Activated naive CD8-positive, alpha-beta T cell treated with anti-CD3 and anti-CD28 coated beads, Interleukin-2, amount 10 ng/mL, durations not matched to agents 7 days and 5 days (primary cell): ENCODE data around the gene TBK1. TPM values are rescaled to one million over a fixed set of nuclear protein-coding genes. Genes with fewer than 3 reads are reported as not detected.

Experiments
- ATAC-seq: fragments of 150-1000 bp; cut with Tn5 transposase; one replicate; pipeline ENCODE4 v1.10.0; 2021; ENCODE audit warnings: low read depth, moderate library complexity
- POLR2A ChIA-PET: fragments of 350-600 bp; sonication (Branson Sonifier 250); formaldehyde crosslinking; loops from one replicate; lab custom pipeline; 2021; ENCODE audit warnings: antibody characterized with exemption; lab: Charles Lee
- DNase-seq: peaks from one replicate; pipeline ENCODE4 v3.0.0; 2021
- H3K27ac Mint-ChIP-seq: one replicate; pipeline ENCODE4 v1.8.0; 2022; ENCODE audit warnings: mild to moderate bottlenecking, mixed read lengths
- H3K27me3 Mint-ChIP-seq: one replicate; pipeline ENCODE4 v1.8.0; 2022; ENCODE audit warnings: mild to moderate bottlenecking, moderate library complexity, mixed read lengths
- H3K36me3 Mint-ChIP-seq: one replicate; pipeline ENCODE4 v1.8.0; 2021; ENCODE audit warnings: mild to moderate bottlenecking, mixed read lengths
- H3K4me1 Mint-ChIP-seq: one replicate; pipeline ENCODE4 v1.8.0; 2021; ENCODE audit warnings: mixed read lengths
- H3K4me3 Mint-ChIP-seq: one replicate; pipeline ENCODE4 v1.8.0; 2022; ENCODE audit warnings: mild to moderate bottlenecking, moderate library complexity, mixed read lengths
- H3K9me3 Mint-ChIP-seq: one replicate; pipeline ENCODE4 v1.8.0; 2021; ENCODE audit warnings: mixed read lengths
- total RNA-seq, 2 experiments: library from RNA; stranded (reverse); gene quantifications; one replicate each; pipeline ENCODE4 v1.2.3, GENCODE V29; 2021

TBK1 gene
- total RNA-seq, 2 experiments from 2014 or later: 25.2 to 29.8 TPM

DNA sequence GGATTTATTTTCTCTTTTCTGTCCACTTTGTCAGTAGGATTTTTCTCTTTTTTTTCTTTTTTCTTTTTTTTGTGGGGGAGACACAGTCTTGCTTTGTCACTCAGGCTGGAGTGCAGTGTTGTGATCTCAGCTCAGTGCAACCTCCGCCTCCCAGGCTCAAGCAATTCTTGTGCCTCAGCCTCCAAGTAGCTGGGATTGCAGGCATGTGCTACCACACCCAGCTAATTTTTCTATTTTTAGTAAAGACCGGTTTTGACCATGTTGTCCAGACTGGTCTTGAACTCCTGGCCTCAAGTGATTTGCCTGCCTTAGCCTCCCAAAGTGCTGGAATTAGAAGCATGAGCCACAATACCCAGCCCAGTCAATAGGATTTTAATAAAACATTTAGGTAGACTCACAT lies 21.0 kb upstream of the TBK1 start:
- Mint-ChIP-seq H3K9me3 (no peaks in the 10 kb centered on the region), H3K36me3 (peaks cover 48% of the 10 kb centered on the region), H3K27me3 (no peaks in the 10 kb centered on the region), H3K4me3 (no peak overlapping the region), H3K4me1 (peaks cover 1% of the 10 kb centered on the region), H3K27ac (no peak overlapping the region)
- ATAC-seq (no peak), DNase-seq (no peak)
- POLR2A ChIA-PET: no interaction called here

DNA sequence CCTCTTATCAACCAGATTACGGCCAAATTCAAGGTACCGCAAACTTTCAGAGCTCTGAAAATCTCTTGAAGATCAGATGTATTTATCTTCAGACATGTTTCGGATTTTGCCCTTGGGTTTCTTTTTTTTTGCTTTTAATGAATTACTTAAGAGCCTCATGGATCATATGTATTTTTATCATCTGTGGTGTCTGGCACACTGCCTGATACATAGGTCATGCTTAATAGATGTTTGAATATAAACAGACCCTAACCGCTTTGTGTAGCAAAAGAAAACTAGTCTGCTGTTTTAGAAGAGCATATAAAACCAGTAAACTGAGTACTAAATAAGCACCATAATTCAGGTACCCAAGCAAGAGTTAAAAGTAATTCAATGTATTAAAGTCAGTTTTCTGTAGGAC lies 20.1 kb upstream of the TBK1 start:
- no peaks in the 10 kb centered on the region for H3K27me3 Mint-ChIP-seq
- peaks cover 48% of the 10 kb centered on the region for H3K36me3 Mint-ChIP-seq
- H3K27ac Mint-ChIP-seq: no peak overlapping the region
- H3K4me3 Mint-ChIP-seq: no peak overlapping the region
- ATAC-seq (no peak), DNase-seq (no peak)
- no peaks in the 10 kb centered on the region for H3K9me3 Mint-ChIP-seq
- peaks cover 1% of the 10 kb centered on the region for H3K4me1 Mint-ChIP-seq
- POLR2A ChIA-PET: no interaction called here

DNA sequence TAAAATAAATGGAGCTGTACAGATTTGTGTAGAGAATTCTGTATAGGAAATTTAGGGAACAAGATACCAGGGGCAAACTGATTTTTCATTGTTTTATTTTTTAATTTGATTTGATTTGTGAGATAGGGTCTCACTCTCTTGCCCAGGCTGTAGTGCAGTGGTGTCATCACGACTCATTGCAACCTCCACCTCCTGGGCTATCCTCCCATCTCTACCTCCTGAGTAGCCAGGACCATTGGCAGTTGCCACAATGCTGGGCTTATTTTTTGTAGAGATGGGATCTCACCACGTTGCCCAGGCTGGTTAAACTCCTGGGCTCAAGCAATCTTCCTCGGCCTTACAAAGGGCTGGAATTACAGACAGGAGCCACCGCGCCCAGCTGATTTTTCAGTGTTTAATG lies 18.0 kb upstream of the TBK1 start:
- Mint-ChIP-seq H3K36me3 (peaks cover 44% of the 10 kb centered on the region), H3K4me3 (no peak overlapping the region), H3K27ac (no peak overlapping the region), H3K4me1 (peaks cover 4% of the 10 kb centered on the region), H3K27me3 (no peaks in the 10 kb centered on the region), H3K9me3 (no peaks in the 10 kb centered on the region)
- POLR2A ChIA-PET: no interaction called here
- no peak for DNase-seq
- no peak for ATAC-seq

DNA sequence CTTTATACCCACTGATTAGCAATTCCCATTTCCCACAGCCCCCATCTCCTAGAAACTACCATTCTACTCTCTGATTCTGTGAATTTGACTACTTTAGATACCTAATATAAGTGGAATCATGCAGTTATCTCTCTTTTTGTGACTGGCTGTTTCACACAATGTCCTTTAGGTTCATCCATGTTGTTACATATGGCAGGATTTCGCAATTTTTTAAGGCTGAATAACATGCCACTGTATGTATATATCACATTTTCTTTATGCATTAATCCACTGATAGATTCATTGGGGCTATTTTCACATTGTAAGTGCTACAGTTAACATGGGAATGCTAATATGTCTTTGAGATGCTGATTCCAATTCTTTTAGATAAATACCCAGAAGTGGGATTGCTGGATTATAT lies 11.8 kb upstream of the TBK1 start:
- ATAC-seq (no peak), DNase-seq (no peak)
- H3K4me1 Mint-ChIP-seq: peaks cover 8% of the 10 kb centered on the region
- H3K9me3 Mint-ChIP-seq: no peaks in the 10 kb centered on the region
- no peaks in the 10 kb centered on the region for H3K27me3 Mint-ChIP-seq
- H3K4me3 Mint-ChIP-seq: no peak overlapping the region
- H3K36me3 Mint-ChIP-seq: peaks cover 41% of the 10 kb centered on the region
- no peak overlapping the region for H3K27ac Mint-ChIP-seq
- POLR2A ChIA-PET: no interaction called here

DNA sequence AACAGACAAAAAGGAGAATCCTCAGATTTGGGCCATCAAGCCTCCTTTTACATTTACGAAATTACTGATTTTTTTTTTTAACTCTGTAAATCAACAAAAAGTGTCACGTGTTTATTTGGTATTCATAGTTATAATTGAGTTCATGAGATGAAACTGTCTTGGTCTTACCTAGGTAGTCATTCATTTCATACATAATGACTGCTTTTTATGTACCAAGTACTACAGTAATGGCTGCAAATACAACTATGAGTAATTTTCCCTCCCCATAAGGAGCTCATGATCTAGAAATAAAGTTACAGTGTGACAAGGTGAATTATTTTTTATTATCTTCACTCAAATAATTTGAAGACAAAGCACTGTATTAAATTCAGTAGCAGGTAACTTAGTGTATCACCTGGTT lies 6.4 kb upstream of the TBK1 start:
- Mint-ChIP-seq H3K9me3 (no peaks in the 10 kb centered on the region), H3K4me3 (no peak overlapping the region), H3K36me3 (peaks cover 25% of the 10 kb centered on the region), H3K27ac (no peak overlapping the region), H3K27me3 (no peaks in the 10 kb centered on the region), H3K4me1 (peaks cover 8% of the 10 kb centered on the region)
- POLR2A ChIA-PET: no interaction called here
- DNase-seq: no peak
- no peak for ATAC-seq

DNA sequence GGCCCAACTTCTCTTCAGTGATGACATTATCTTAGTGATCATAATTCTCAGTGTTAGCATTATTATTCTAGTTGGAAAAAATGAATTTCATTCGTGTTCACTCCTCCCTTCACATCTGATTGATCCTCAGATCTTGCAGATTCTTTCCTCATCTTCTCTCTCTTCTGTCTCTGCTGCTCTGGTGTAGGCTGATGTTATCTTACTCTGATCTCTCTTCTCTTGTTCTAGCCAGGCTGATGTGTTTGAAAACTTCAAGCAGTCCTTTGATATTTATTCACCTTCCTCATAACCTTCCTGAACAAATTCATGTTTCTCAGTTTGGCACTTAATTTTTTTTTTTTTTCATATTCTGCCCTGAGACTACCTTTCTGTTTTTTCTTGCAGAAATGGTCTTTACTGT lies 5.6 kb upstream of the TBK1 start:
- Mint-ChIP-seq H3K27ac (no peak overlapping the region), H3K36me3 (peaks cover 22% of the 10 kb centered on the region), H3K27me3 (no peaks in the 10 kb centered on the region), H3K4me3 (no peak overlapping the region), H3K4me1 (peaks cover 14% of the 10 kb centered on the region), H3K9me3 (no peaks in the 10 kb centered on the region)
- DNase-seq: no peak
- ATAC-seq: no peak
- POLR2A ChIA-PET: no interaction called here

DNA sequence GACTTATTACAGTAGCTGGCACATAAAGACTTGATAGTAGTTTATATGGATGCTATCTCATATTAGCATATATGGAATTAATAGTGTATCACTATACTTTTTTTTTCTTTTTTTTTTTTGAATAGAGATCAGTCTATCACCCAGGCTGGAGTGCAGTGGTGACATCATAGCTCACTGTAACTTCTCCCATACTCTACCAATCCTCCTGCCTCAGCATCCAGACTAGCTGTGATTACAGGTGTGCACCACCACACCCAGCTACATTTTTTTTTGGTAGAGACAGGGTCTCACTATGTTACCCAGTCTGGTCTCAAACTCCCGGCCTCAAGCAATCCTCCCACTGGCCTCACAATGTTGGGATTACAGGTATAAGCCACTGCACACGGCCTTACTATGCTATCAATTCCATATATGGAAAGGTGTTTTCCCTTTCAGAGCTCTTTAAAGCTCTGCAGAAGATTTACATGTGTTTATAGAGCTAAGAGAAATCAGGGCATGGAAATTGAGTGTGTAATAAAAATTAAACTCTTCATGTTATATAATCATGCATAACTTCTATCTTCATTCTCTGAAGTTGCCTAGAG lies 1.8 kb upstream of the TBK1 start:
- Mint-ChIP-seq H3K27me3 (no peaks in the 10 kb centered on the region), H3K4me1 (peaks cover 21% of the 10 kb centered on the region), H3K4me3 (peak overlapping the region; percentile 23), H3K36me3 (peaks cover 4% of the 10 kb centered on the region), H3K27ac (no peak overlapping the region), H3K9me3 (no peaks in the 10 kb centered on the region)
- ATAC-seq (no peak), DNase-seq (no peak)
- POLR2A ChIA-PET: interaction anchor here (0.6 kb wide), 1 partner anchor 10 kb away, joined by 5 read pairs; no protein-coding TSS in a partner anchor

DNA sequence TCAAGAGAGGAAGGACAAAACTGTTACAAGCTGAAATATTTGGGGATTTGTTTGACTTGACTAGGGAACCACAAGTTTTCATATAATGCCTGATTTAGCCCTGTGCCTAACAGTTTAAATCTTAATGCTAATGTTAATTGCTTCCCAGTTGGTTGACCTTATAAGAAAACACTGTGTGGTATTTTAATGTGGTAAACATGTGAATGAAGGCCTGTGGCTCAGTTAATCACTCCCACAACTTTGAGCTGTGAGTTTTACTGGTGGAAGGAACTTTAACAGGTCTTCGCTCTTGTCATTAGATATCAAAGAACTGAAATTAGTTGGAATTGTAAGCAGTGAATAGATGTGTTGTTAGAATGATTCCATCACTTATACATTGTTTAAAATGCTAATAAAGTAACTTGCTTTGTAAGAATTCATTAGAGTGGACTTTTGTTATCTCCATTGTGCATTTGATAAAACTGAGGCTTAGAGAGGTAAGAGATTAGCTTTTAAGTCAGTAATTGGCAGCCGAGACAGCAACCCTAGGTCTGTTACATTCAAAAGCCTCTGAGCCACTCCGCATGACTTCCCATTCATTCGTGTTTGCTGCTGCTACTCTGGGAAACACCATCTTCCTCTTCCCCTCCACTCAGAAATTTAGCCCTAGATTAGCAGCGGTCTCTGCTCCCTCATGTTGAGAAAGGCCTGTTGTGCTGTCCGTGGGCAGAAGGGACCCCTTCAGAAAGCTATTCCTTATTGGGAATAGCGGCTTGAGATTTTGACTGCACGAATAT lies 1.0 kb upstream of the TBK1 start:
- no peaks in the 10 kb centered on the region for H3K27me3 Mint-ChIP-seq
- H3K9me3 Mint-ChIP-seq: no peaks in the 10 kb centered on the region

DNA sequence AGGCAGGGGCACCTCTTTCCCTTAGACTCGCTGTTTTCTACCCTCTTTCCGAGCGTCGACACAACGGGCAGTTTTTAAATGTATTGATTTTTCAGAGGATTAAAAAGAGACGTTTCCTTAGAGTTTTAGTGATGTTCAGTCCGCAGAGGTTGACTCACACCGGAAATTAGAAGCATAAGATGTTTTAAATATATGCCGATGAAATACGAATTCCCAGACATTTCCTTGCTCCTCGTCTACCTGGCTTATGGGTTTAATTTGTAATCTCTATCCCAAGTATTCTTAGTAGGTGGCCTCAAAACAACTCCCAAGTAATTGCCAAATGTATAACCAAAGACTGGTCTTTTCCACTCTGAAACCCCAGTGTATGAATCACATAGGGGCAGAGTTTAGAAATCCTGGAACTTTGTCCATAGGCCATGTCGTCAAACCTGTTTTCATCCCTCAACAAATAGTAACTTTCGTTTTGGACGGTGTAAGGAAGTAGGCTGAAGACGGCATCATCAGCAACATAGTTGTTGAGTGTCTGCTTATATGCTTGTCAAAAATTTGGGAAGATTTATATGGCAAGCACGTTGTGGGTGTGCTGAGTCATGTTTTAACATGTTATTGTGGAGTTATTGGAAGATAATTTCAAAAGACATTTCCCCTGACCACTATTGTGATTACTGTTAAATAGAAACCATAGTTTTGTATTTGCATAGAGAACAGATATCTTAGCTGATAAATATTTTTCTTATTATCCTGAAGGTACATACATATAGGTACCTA lies 824 bp downstream of the TBK1 start:
- no peak for DNase-seq
- POLR2A ChIA-PET: no interaction called here
- Mint-ChIP-seq H3K9me3 (no peaks in the 10 kb centered on the region), H3K4me3 (peak overlapping the region; percentile 95), H3K4me1 (peaks cover 38% of the 10 kb centered on the region), H3K36me3 (peaks cover 8% of the 10 kb centered on the region), H3K27me3 (no peaks in the 10 kb centered on the region), H3K27ac (peak overlapping the region; percentile 87)
- ATAC-seq: no peak

More for the DNA sequence above, 1.0 kb upstream of the TBK1 start:
- ATAC-seq (no peak), DNase-seq (no peak)
- no peak overlapping the region for H3K27ac Mint-ChIP-seq
- peak overlapping the region; percentile 97 for H3K4me3 Mint-ChIP-seq
- peaks cover 4% of the 10 kb centered on the region for H3K36me3 Mint-ChIP-seq
- POLR2A ChIA-PET: interaction anchor here (0.6 kb wide), 1 partner anchor 10 kb away, joined by 5 read pairs; no protein-coding TSS in a partner anchor
- H3K4me1 Mint-ChIP-seq: peaks cover 27% of the 10 kb centered on the region

DNA sequence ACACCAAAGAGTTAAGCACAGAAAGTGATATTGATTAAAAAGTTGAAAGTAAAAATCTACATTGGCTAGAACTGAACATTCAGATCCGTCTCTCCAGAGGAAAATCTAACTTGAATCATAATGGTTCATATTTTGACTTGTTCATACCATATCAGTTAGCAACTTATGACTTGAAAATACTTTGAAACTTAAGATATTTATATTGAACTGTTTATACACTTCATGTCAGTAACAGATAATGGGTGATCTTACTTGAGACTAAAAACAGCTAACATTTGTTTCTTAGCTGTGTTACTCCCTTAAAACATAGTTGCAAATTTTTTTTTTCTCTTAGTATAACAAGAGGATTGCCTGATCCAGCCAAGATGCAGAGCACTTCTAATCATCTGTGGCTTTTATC lies 3.6 kb downstream of the TBK1 start:
- Mint-ChIP-seq H3K36me3 (peaks cover 11% of the 10 kb centered on the region), H3K4me3 (no peak overlapping the region), H3K9me3 (no peaks in the 10 kb centered on the region), H3K27ac (no peak overlapping the region), H3K4me1 (peaks cover 44% of the 10 kb centered on the region), H3K27me3 (no peaks in the 10 kb centered on the region)
- DNase-seq (no peak), ATAC-seq (no peak)
- POLR2A ChIA-PET: interaction anchor here (0.8 kb wide), 1 partner anchor 9 kb away, joined by 3 read pairs; no protein-coding TSS in a partner anchor

DNA sequence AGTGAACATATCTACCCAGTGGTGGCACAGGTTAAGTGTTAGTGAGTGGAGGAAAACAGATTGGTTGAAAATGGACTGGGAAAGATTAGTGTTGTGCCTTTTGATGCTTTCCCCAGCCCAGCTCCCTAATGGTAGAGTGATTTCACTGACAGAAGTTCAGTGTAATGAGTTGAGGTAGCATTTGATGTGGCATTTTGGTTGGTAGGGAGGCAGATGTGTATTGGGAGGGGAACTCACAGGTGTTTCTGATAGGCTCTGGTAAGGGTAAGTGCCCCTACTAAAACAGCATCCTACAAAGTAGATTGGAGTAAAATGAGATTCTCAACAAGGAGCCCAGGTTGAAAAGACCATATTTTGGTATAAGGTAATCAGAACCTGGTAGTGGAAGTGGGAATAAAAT lies 4.2 kb downstream of the TBK1 start:
- H3K27ac Mint-ChIP-seq: peak overlapping the region; percentile 23
- H3K27me3 Mint-ChIP-seq: no peaks in the 10 kb centered on the region
- no peak for DNase-seq
- no peak overlapping the region for H3K4me3 Mint-ChIP-seq
- POLR2A ChIA-PET: interaction anchor here (0.8 to 1.3 kb wide), 2 partner anchors 8 to 12 kb away, joined by 3 to 5 read pairs; no protein-coding TSS in a partner anchor
- H3K4me1 Mint-ChIP-seq: peaks cover 41% of the 10 kb centered on the region
- H3K36me3 Mint-ChIP-seq: peaks cover 13% of the 10 kb centered on the region
- no peak for ATAC-seq
- H3K9me3 Mint-ChIP-seq: no peaks in the 10 kb centered on the region

DNA sequence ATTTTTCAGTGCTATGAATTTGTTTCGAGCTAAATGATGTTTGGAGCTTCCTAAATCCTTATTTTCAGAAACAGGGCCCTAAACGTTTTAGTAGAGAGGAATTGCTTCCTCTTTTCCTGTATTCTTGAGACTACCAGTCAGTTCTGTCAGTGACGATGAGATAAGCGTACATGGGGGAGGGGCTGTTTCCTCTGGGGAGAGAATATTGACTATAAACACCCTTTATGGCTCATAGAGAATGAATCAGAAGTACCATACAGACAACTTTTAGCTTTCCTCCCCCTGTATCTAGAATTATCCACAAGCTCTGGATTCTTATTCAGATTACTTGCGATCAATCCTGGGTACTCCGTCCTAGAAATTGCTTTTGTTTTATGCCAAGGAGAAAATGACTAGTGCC lies 5.1 kb downstream of the TBK1 start:
- DNase-seq: no peak
- no peaks in the 10 kb centered on the region for H3K9me3 Mint-ChIP-seq
- peaks cover 37% of the 10 kb centered on the region for H3K4me1 Mint-ChIP-seq
- ATAC-seq: no peak
- H3K4me3 Mint-ChIP-seq: no peak overlapping the region
- peaks cover 12% of the 10 kb centered on the region for H3K36me3 Mint-ChIP-seq
- H3K27me3 Mint-ChIP-seq: no peaks in the 10 kb centered on the region
- POLR2A ChIA-PET: interaction anchor here (0.7 to 1.3 kb wide), 2 partner anchors 10 to 11 kb away, joined by 3 to 5 read pairs; no protein-coding TSS in a partner anchor
- no peak overlapping the region for H3K27ac Mint-ChIP-seq

DNA sequence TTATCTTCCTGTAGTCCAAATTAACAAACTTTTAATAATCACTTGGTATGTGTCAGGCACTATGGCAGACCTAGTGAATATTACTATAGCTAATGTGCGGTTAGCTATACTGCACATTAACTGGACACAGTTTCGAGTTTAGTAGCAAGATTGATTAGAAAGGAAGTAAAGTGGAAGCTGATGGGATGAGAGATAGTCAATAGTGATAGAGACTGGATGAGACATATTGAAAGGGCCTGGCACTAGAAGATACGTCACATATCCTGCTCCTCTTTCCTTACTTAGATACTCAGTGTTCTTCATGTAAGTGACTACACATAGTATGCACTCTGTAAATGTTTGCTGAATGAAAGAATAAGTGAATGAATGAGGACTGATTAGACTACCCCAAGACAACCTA lies 5.5 kb downstream of the TBK1 start:
- H3K27ac Mint-ChIP-seq: no peak overlapping the region
- H3K27me3 Mint-ChIP-seq: no peaks in the 10 kb centered on the region
- POLR2A ChIA-PET: interaction anchor here (1.3 kb wide), 1 partner anchor 11 kb away, joined by 5 read pairs; no protein-coding TSS in a partner anchor
- no peak for ATAC-seq
- no peak for DNase-seq
- peaks cover 12% of the 10 kb centered on the region for H3K36me3 Mint-ChIP-seq
- H3K4me1 Mint-ChIP-seq: peaks cover 37% of the 10 kb centered on the region
- H3K9me3 Mint-ChIP-seq: no peaks in the 10 kb centered on the region
- H3K4me3 Mint-ChIP-seq: no peak overlapping the region
